ENCODE results near the gene DENND1A.

DNA sequence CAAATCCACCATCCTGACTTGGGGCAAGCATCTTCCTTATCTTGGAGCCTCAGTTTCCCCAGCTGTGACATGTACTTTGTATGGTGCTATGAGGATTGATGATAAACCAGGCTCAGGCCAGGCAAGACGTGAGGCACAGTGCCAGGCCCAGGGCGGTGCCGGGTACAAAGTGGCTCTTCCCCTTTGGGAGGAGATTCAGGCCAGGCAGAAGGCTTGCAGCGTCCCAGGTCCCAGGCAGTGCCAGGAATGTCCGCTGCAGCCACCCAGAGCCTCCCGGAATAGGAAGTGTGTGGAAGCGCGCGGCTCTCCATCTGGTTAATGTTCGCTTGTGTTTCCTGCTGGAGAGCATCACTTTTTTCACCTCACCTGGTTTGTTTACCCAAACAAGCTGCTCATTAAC is 12.6 kb upstream of the DENND1A start:
- TF ChIP-seq, protein P1, sequence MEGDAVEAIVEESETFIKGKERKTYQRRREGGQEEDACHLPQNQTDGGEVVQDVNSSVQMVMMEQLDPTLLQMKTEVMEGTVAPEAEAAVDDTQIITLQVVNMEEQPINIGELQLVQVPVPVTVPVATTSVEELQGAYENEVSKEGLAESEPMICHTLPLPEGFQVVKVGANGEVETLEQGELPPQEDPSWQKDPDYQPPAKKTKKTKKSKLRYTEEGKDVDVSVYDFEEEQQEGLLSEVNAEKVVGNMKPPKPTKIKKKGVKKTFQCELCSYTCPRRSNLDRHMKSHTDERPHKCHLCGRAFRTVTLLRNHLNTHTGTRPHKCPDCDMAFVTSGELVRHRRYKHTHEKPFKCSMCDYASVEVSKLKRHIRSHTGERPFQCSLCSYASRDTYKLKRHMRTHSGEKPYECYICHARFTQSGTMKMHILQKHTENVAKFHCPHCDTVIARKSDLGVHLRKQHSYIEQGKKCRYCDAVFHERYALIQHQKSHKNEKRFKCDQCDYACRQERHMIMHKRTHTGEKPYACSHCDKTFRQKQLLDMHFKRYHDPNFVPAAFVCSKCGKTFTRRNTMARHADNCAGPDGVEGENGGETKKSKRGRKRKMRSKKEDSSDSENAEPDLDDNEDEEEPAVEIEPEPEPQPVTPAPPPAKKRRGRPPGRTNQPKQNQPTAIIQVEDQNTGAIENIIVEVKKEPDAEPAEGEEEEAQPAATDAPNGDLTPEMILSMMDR (conservative IDR thresholded peaks at IDR 0.05; ENCODE audit: low read depth in 2 of 2), result no peak
- TF ChIP-seq EZH2 (IDR thresholded peaks at IDR 0.05; ENCODE audit: low read depth, unreplicated experiment), result no peak
- TF ChIP-seq CREB1 (CRISPR knock-in tag; IDR thresholded peaks at IDR 0.05; ENCODE audit: low read depth), result no peak
- no peak for TF ChIP-seq POLR2AphosphoS5 (IDR thresholded peaks at IDR 0.05; ENCODE audit: low read depth)
- TF ChIP-seq, protein P2, sequence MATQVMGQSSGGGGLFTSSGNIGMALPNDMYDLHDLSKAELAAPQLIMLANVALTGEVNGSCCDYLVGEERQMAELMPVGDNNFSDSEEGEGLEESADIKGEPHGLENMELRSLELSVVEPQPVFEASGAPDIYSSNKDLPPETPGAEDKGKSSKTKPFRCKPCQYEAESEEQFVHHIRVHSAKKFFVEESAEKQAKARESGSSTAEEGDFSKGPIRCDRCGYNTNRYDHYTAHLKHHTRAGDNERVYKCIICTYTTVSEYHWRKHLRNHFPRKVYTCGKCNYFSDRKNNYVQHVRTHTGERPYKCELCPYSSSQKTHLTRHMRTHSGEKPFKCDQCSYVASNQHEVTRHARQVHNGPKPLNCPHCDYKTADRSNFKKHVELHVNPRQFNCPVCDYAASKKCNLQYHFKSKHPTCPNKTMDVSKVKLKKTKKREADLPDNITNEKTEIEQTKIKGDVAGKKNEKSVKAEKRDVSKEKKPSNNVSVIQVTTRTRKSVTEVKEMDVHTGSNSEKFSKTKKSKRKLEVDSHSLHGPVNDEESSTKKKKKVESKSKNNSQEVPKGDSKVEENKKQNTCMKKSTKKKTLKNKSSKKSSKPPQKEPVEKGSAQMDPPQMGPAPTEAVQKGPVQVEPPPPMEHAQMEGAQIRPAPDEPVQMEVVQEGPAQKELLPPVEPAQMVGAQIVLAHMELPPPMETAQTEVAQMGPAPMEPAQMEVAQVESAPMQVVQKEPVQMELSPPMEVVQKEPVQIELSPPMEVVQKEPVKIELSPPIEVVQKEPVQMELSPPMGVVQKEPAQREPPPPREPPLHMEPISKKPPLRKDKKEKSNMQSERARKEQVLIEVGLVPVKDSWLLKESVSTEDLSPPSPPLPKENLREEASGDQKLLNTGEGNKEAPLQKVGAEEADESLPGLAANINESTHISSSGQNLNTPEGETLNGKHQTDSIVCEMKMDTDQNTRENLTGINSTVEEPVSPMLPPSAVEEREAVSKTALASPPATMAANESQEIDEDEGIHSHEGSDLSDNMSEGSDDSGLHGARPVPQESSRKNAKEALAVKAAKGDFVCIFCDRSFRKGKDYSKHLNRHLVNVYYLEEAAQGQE (IDR thresholded peaks at IDR 0.05; ENCODE audit: unreplicated experiment), result no peak
- TF ChIP-seq NANOG (IDR thresholded peaks at IDR 0.05; ENCODE audit: borderline replicate concordance), result no peak
- no peak for TF ChIP-seq JUNB (IDR thresholded peaks at IDR 0.05; ENCODE audit: unreplicated experiment)
- TF ChIP-seq EZH2phosphoT487 (IDR thresholded peaks at IDR 0.05; ENCODE audit: unreplicated experiment), result no peak
- TF ChIP-seq, protein P3, sequence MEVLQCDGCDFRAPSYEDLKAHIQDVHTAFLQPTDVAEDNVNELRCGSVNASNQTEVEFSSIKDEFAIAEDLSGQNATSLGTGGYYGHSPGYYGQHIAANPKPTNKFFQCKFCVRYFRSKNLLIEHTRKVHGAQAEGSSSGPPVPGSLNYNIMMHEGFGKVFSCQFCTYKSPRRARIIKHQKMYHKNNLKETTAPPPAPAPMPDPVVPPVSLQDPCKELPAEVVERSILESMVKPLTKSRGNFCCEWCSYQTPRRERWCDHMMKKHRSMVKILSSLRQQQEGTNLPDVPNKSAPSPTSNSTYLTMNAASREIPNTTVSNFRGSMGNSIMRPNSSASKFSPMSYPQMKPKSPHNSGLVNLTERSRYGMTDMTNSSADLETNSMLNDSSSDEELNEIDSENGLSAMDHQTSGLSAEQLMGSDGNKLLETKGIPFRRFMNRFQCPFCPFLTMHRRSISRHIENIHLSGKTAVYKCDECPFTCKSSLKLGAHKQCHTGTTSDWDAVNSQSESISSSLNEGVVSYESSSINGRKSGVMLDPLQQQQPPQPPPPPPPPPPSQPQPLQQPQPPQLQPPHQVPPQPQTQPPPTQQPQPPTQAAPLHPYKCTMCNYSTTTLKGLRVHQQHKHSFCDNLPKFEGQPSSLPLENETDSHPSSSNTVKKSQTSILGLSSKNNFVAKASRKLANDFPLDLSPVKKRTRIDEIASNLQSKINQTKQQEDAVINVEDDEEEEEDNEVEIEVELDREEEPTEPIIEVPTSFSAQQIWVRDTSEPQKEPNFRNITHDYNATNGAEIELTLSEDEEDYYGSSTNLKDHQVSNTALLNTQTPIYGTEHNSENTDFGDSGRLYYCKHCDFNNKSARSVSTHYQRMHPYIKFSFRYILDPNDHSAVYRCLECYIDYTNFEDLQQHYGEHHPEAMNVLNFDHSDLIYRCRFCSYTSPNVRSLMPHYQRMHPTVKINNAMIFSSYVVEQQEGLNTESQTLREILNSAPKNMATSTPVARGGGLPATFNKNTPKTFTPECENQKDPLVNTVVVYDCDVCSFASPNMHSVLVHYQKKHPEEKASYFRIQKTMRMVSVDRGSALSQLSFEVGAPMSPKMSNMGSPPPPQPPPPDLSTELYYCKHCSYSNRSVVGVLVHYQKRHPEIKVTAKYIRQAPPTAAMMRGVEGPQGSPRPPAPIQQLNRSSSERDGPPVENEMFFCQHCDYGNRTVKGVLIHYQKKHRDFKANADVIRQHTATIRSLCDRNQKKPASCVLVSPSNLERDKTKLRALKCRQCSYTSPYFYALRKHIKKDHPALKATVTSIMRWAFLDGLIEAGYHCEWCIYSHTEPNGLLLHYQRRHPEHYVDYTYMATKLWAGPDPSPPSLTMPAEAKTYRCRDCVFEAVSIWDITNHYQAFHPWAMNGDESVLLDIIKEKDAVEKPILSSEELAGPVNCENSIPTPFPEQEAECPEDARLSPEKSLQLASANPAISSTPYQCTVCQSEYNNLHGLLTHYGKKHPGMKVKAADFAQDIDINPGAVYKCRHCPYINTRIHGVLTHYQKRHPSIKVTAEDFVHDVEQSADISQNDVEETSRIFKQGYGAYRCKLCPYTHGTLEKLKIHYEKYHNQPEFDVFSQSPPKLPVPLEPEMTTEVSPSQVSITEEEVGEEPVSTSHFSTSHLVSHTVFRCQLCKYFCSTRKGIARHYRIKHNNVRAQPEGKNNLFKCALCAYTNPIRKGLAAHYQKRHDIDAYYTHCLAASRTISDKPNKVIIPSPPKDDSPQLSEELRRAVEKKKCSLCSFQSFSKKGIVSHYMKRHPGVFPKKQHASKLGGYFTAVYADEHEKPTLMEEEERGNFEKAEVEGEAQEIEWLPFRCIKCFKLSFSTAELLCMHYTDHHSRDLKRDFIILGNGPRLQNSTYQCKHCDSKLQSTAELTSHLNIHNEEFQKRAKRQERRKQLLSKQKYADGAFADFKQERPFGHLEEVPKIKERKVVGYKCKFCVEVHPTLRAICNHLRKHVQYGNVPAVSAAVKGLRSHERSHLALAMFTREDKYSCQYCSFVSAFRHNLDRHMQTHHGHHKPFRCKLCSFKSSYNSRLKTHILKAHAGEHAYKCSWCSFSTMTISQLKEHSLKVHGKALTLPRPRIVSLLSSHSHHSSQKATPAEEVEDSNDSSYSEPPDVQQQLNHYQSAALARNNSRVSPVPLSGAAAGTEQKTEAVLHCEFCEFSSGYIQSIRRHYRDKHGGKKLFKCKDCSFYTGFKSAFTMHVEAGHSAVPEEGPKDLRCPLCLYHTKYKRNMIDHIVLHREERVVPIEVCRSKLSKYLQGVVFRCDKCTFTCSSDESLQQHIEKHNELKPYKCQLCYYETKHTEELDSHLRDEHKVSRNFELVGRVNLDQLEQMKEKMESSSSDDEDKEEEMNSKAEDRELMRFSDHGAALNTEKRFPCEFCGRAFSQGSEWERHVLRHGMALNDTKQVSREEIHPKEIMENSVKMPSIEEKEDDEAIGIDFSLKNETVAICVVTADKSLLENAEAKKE (CRISPR knock-in tag; IDR thresholded peaks at IDR 0.05), result no peak
- TF ChIP-seq, protein P4, sequence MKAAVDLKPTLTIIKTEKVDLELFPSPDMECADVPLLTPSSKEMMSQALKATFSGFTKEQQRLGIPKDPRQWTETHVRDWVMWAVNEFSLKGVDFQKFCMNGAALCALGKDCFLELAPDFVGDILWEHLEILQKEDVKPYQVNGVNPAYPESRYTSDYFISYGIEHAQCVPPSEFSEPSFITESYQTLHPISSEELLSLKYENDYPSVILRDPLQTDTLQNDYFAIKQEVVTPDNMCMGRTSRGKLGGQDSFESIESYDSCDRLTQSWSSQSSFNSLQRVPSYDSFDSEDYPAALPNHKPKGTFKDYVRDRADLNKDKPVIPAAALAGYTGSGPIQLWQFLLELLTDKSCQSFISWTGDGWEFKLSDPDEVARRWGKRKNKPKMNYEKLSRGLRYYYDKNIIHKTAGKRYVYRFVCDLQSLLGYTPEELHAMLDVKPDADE (IDR thresholded peaks at IDR 0.05), result no peak
- TF ChIP-seq ZNF331 (CRISPR knock-in tag; IDR thresholded peaks at IDR 0.05; ENCODE audit: low read depth), result no peak
- TF ChIP-seq ZNF114 (CRISPR knock-in tag; IDR thresholded peaks at IDR 0.05), result no peak
